BLaER1 (cell line): ENCODE results near the gene PCP2.

Experiments
- H3K27ac ChIP-seq: shearing (Covaris generic); formaldehyde crosslinking; 2 replicates; pipeline ENCODE4 v1.8.1; 2022
- H3K27me3 ChIP-seq: shearing (Covaris generic); formaldehyde crosslinking; 2 replicates; pipeline ENCODE4 v1.8.1; 2022
- H3K36me3 ChIP-seq: shearing (Covaris generic); formaldehyde crosslinking; 2 replicates; pipeline ENCODE4 v1.8.1; 2022
- H3K4me1 ChIP-seq: shearing (Covaris generic); formaldehyde crosslinking; 2 replicates; pipeline ENCODE4 v1.8.1; 2022
- H3K4me2 ChIP-seq: shearing (Covaris generic); formaldehyde crosslinking; 2 replicates; pipeline ENCODE4 v1.8.1; 2022
- H3K4me3 ChIP-seq: shearing (Covaris generic); formaldehyde crosslinking; 2 replicates; pipeline ENCODE4 v1.8.1; 2022
- H3K9ac ChIP-seq: shearing (Covaris generic); formaldehyde crosslinking; 2 replicates; pipeline ENCODE4 v1.8.1; 2022
- H3K9me3 ChIP-seq: shearing (Covaris generic); formaldehyde crosslinking; 2 replicates; pipeline ENCODE4 v1.8.1; 2022
- H4K20me1 ChIP-seq: shearing (Covaris generic); formaldehyde crosslinking; 2 replicates; pipeline ENCODE4 v1.8.1; 2022
- Cebpa-rat ChIP-seq: shearing (Covaris generic); IDR thresholded peaks from 2 replicates; pipeline ENCODE4 v1.8.1; 2022

Gene PCP2

DNA sequence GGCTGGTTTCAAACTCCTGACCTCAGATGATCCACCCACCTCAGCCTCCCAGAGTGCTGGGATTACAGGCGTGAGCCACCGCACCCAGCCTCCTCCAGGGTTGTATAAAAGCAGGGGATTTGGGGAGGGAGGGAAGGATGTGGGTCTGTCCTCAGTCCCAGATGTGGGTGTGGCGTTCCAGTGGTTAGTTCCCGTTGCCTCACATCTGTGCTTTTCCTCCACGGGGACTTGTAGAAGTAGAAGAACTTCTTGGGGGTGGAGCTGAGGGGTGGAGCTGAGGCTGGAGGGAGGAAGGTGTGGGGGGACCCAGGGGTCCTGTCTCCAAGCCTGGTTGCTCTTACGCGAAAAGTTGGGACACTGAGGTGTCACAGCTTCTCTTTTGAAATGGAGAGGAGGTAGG is 42.9 kb upstream of the PCP2 start:
- Histone ChIP-seq H3K9me3 (peaks cover 7% of the 10 kb centered on the region; the same call in 1 of the 2 replicates), H3K27me3 (peaks cover 14% of the 10 kb centered on the region), H3K27ac (no peak overlapping the region), H3K4me1 (peaks cover 68% of the 10 kb centered on the region), H3K36me3 (no peaks in the 10 kb centered on the region), H3K4me3 (peak overlapping the region; percentile 40), H3K9ac (no peak overlapping the region; the same call in 1 of the 2 replicates), H4K20me1 (peaks cover 20% of the 10 kb centered on the region), H3K4me2 (peak overlapping the region; percentile 96)
- peak; percentile 80 for TF ChIP-seq Cebpa-rat

GRCh38 chr19:7674010-7675005 is 40.8 kb upstream of the PCP2 start:
- Histone ChIP-seq H3K9me3 (peaks cover 7% of the 10 kb centered on the region; the same call in 1 of the 2 replicates), H3K36me3 (no peaks in the 10 kb centered on the region), H3K4me1 (peaks cover 72% of the 10 kb centered on the region), H3K27ac (no peak overlapping the region), H3K4me3 (no peak overlapping the region), H3K4me2 (peak overlapping the region; percentile 32), H3K27me3 (peaks cover 14% of the 10 kb centered on the region), H3K9ac (no peak overlapping the region), H4K20me1 (peaks cover 20% of the 10 kb centered on the region)
- no peak for TF ChIP-seq Cebpa-rat

GRCh38 chr19:7672522-7672921 is 39.0 kb upstream of the PCP2 start:
- Histone ChIP-seq H3K27ac (no peak overlapping the region), H4K20me1 (peaks cover 11% of the 10 kb centered on the region), H3K27me3 (peaks cover 4% of the 10 kb centered on the region; the same call in 1 of the 2 replicates), H3K4me2 (no peak overlapping the region), H3K4me1 (peaks cover 67% of the 10 kb centered on the region), H3K36me3 (no peaks in the 10 kb centered on the region), H3K9me3 (peaks cover 7% of the 10 kb centered on the region; the same call in 1 of the 2 replicates), H3K4me3 (no peak overlapping the region), H3K9ac (no peak overlapping the region)
- no peak for TF ChIP-seq Cebpa-rat

DNA sequence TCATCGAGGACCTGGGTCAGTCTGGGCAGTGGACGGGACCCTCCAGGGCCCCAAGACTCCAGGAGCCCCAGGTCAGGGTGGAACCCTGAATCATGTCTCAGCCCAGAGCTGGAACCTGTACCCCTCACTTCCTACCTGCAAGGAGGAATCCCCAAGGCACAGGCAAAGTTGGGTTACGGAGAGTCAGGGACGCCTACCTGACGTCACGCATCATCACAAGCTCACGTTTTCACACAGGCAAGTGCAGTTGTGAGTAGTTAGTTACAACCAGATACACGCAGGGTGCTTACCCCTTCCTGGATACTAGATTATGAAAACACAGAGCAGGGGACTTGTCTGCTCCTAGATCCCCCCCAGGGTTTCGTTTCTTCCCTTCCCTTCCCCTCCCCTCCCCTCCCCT is 37.3 kb upstream of the PCP2 start:
- Histone ChIP-seq H3K4me3 (peak overlapping the region; percentile 57), H3K4me2 (peak overlapping the region; percentile 94), H3K9ac (no peak overlapping the region)

DNA sequence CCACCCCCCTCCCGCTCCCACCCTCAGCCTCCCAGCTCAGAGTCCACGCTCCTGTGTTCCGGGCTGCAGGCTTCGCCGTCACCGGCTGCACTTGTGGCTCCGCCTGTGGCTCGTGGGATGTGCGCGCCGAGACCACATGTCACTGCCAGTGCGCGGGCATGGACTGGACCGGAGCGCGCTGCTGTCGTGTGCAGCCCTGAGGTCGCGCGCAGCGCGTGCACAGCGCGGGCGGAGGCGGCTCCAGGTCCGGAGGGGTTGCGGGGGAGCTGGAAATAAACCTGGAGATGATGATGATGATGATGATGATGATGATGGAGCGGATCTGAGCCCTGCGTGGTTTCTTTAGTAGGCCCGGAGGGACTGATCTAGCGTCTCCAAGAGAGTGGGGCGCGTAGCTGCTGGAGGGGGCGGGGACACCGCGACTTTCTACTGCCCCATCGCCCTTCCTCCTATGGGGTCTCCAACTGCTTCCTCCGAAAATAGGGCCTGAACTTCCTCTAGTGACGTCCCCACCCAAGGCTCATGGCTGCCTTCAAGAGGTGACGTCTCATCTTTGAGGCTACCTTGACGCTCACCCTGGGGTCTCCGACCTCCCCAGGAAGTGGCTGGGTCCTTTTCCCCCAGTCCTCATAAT is 36.7 kb upstream of the PCP2 start:
- H3K4me2 ChIP-seq, result peak overlapping the region; percentile 94
- H3K9me3 ChIP-seq, result peaks cover 7% of the 10 kb centered on the region; the same call in 1 of the 2 replicates
- H3K4me1 ChIP-seq, result peaks cover 45% of the 10 kb centered on the region
- H3K27me3 ChIP-seq, result no peaks in the 10 kb centered on the region
- TF ChIP-seq Cebpa-rat, result no peak
- no peaks in the 10 kb centered on the region for H3K36me3 ChIP-seq
- H3K9ac ChIP-seq, result no peak overlapping the region
- peak overlapping the region; percentile 41; the same call in 1 of the 2 replicates for H3K27ac ChIP-seq
- peak overlapping the region; percentile 57 for H3K4me3 ChIP-seq
- H4K20me1 ChIP-seq, result no peaks in the 10 kb centered on the region

More for the DNA sequence above, 37.3 kb upstream of the PCP2 start:
- Histone ChIP-seq H4K20me1 (no peaks in the 10 kb centered on the region), H3K27me3 (no peaks in the 10 kb centered on the region), H3K4me1 (peaks cover 50% of the 10 kb centered on the region), H3K9me3 (peaks cover 7% of the 10 kb centered on the region; the same call in 1 of the 2 replicates), H3K27ac (peak overlapping the region; percentile 41; the same call in 1 of the 2 replicates), H3K36me3 (no peaks in the 10 kb centered on the region)
- TF ChIP-seq Cebpa-rat, result no peak

DNA sequence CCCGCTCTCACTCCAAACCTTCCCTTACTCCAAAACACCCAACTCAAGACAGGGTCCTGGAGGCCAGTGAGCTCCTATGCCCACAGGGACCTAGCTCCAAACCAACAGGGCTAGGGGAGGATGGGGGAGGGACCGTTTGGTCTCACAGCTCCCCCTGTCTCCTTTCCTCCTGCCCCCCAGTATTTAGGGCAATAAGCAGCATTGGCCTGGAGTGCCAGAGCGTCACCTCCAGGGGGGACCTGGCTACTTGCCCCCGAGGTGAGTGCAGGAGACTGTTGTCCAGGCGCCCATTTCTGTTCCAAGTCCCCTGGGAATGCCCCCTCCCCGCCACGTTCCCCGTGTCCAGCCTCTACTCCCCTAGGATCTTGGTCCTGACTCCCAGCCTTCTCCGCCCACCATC is 36.1 kb upstream of the PCP2 start:
- peaks cover 7% of the 10 kb centered on the region; the same call in 1 of the 2 replicates for H3K9me3 ChIP-seq
- H4K20me1 ChIP-seq, result no peaks in the 10 kb centered on the region
- no peak for TF ChIP-seq Cebpa-rat
- H3K9ac ChIP-seq, result no peak overlapping the region
- H3K4me2 ChIP-seq, result peak overlapping the region; percentile 94
- no peaks in the 10 kb centered on the region for H3K36me3 ChIP-seq
- H3K4me1 ChIP-seq, result peaks cover 38% of the 10 kb centered on the region
- H3K4me3 ChIP-seq, result no peak overlapping the region
- no peak overlapping the region for H3K27ac ChIP-seq
- no peaks in the 10 kb centered on the region for H3K27me3 ChIP-seq

GRCh38 chr19:7668842-7669241 is 35.3 kb upstream of the PCP2 start, which contains the start of gene RETN:
RETN (plus strand) TSS chr19:7669049; CDS start chr19:7669327, 278 bp downstream.
- H3K9ac ChIP-seq, result no peak within 1 kb of the TSS
- H3K4me2 ChIP-seq, result peak within 1 kb of the TSS; percentile 94
- no peak for TF ChIP-seq Cebpa-rat
- no peaks in the 10 kb centered on the region for H3K36me3 ChIP-seq
- H4K20me1 ChIP-seq, result no peaks in the 10 kb centered on the region
- H3K4me3 ChIP-seq, result peak within 1 kb of the TSS; percentile 25; the same call in 1 of the 2 replicates
- peaks cover 2% of the 10 kb centered on the region; the same call in 1 of the 2 replicates for H3K9me3 ChIP-seq
- H3K27me3 ChIP-seq, result no peaks in the 10 kb centered on the region
- H3K4me1 ChIP-seq, result peaks cover 30% of the 10 kb centered on the region
- no peak within 1 kb of the TSS for H3K27ac ChIP-seq

GRCh38 chr19:7665076-7665475 is 31.6 kb upstream of the PCP2 start:
- Histone ChIP-seq H3K4me1 (peaks cover 27% of the 10 kb centered on the region), H3K4me2 (no peak overlapping the region), H3K4me3 (no peak overlapping the region), H3K27me3 (no peaks in the 10 kb centered on the region), H4K20me1 (no peaks in the 10 kb centered on the region), H3K9ac (no peak overlapping the region), H3K36me3 (no peaks in the 10 kb centered on the region), H3K9me3 (no peaks in the 10 kb centered on the region), H3K27ac (no peak overlapping the region)
- no peak for TF ChIP-seq Cebpa-rat

DNA sequence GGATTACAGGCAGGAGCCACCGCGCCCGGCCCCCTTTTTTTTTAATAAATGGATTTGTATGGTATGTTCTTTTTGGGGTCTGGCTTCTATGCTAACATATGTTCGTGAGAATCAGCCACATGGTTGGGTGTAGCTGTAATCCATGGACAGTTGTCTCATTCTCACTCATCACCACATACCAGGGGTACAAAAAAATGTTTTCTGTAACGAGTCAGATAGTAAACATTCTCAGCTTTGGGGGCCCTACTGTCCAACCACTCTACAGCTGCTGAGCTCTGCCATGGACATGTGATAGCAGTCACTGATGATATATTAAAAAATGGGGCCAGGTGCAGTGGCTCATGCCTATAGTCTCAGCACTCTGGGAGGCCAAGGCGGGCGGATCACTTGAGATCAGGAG is 30.2 kb upstream of the PCP2 start:
- Histone ChIP-seq H3K4me1 (peaks cover 17% of the 10 kb centered on the region), H3K27ac (no peak overlapping the region), H3K4me3 (no peak overlapping the region), H3K4me2 (no peak overlapping the region), H4K20me1 (no peaks in the 10 kb centered on the region), H3K9me3 (no peaks in the 10 kb centered on the region), H3K9ac (no peak overlapping the region), H3K27me3 (no peaks in the 10 kb centered on the region), H3K36me3 (no peaks in the 10 kb centered on the region)
- TF ChIP-seq Cebpa-rat, result no peak
